22Rv1 (cell line): Measurements from ENCODE around the gene SARDH.

Source experiments
- CTCF ChIP-seq: fragments of 450-650 bp; IDR thresholded peaks from 2 replicates; pipeline ENCODE4 v1.5.1; 2017; ENCODE audit warnings: mild to moderate bottlenecking
- ZFX ChIP-seq: fragments of 450-650 bp; IDR thresholded peaks from 2 replicates; pipeline ENCODE4 v1.6.1; 2017; ENCODE audit warnings: antibody characterized with exemption, borderline replicate concordance

- TF ChIP-seq CTCF, result no peak
- TF ChIP-seq ZFX, result no peak
These were observed 52.2 kb downstream of the SARDH start for GRCh38 chr9:133685653-133686609.
